ENCODE results near the gene NSD1.

DNA sequence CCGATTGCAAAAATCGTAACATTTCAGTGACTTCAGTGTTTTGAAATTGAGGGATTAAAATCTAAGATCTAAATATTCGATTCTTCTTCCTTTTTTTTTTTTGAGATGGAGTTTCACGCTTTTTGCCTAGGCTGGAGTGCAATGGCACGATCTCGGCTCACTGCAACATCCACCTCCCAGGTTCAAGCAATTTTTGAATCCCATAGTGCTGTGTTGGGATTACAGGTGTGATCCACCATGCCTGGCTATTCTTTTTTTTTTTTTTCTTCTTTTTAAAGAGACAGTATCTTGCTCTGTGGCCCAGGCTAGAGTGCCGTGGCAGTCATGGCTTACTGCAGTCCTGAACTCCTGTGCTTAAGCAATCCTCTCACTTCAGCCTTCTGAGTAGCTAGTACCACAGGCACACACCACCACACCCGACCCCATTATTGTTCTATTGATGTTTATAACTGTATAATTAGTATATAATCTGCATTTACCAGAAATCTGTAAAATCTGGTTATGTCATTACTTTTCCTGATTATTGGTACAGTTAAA, 42.7 kb downstream of the NSD1 start:
- TF ChIP-seq, protein P1, sequence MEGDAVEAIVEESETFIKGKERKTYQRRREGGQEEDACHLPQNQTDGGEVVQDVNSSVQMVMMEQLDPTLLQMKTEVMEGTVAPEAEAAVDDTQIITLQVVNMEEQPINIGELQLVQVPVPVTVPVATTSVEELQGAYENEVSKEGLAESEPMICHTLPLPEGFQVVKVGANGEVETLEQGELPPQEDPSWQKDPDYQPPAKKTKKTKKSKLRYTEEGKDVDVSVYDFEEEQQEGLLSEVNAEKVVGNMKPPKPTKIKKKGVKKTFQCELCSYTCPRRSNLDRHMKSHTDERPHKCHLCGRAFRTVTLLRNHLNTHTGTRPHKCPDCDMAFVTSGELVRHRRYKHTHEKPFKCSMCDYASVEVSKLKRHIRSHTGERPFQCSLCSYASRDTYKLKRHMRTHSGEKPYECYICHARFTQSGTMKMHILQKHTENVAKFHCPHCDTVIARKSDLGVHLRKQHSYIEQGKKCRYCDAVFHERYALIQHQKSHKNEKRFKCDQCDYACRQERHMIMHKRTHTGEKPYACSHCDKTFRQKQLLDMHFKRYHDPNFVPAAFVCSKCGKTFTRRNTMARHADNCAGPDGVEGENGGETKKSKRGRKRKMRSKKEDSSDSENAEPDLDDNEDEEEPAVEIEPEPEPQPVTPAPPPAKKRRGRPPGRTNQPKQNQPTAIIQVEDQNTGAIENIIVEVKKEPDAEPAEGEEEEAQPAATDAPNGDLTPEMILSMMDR (conservative IDR thresholded peaks at IDR 0.05): no peak
- no peak for TF ChIP-seq EZH2 (IDR thresholded peaks at IDR 0.05; ENCODE audit: low read depth)
